Loucy (cell line): ENCODE data around the gene FCRLB.

Experiments
- H2AFZ ChIP-seq: fragments of 200-600 bp; sonication (generic); 2 replicates; pipeline ENCODE4 v1.6.0; 2016; ENCODE audit warnings: antibody characterized with exemption, mild to moderate bottlenecking, low read length, moderate library complexity
- H3F3A ChIP-seq: fragments of 200-600 bp; 2 replicates; pipeline ENCODE4 v1.6.0; 2016; ENCODE audit warnings: antibody characterized with exemption, low read depth, mild to moderate bottlenecking
- H3K27me3 ChIP-seq: fragments of 200-600 bp; sonication (generic); 2 replicates; pipeline ENCODE4 v1.6.1; 2014; ENCODE audit warnings: low read length, mild to moderate bottlenecking; ENCODE audit not compliant: insufficient read depth, poor library complexity, severe bottlenecking
- H3K36me3 ChIP-seq: fragments of 200-600 bp; sonication (generic); 2 replicates; pipeline ENCODE4 v1.6.1; 2016; ENCODE audit warnings: low read length; ENCODE audit not compliant: insufficient read depth
- H3K4me1 ChIP-seq: fragments of 200-600 bp; sonication (generic); 2 replicates; pipeline ENCODE4 v1.5.1; 2014; ENCODE audit warnings: low read length, mild to moderate bottlenecking; ENCODE audit not compliant: insufficient read depth, poor library complexity, severe bottlenecking
- H3K4me2 ChIP-seq: fragments of 200-600 bp; sonication (generic); 2 replicates; pipeline ENCODE4 v1.6.0; 2014; ENCODE audit warnings: antibody characterized with exemption, low read length, low read depth, mild to moderate bottlenecking; ENCODE audit not compliant: poor library complexity, severe bottlenecking
- H3K4me3 ChIP-seq: fragments of 200-600 bp; sonication (generic); 2 replicates; pipeline ENCODE4 v1.5.1; 2014; ENCODE audit warnings: low read length, mild to moderate bottlenecking, mixed read lengths; ENCODE audit not compliant: poor library complexity, severe bottlenecking
- H3K79me2 ChIP-seq: fragments of 200-600 bp; sonication (generic); 2 replicates; pipeline ENCODE4 v1.6.1; 2014; ENCODE audit warnings: low read length; ENCODE audit not compliant: insufficient read depth
- H3K9ac ChIP-seq: fragments of 200-600 bp; sonication (generic); 2 replicates; pipeline ENCODE4 v1.6.0; 2014; ENCODE audit warnings: mild to moderate bottlenecking, low read depth, low read length, moderate library complexity; ENCODE audit not compliant: poor library complexity, severe bottlenecking
- H3K9me2 ChIP-seq: fragments of 200-600 bp; sonication (generic); replicated peaks from 2 replicates; pipeline ENCODE4 v1.6.1; 2016; ENCODE audit warnings: low read depth, low read length, mixed read lengths
- H3K9me3 ChIP-seq: fragments of 200-600 bp; sonication (generic); 2 replicates; pipeline ENCODE4 v1.6.1; 2014; ENCODE audit warnings: mild to moderate bottlenecking, antibody characterized with exemption, low read length, low read depth; ENCODE audit not compliant: insufficient read depth
- H4K20me1 ChIP-seq: fragments of 200-600 bp; sonication (generic); 2 replicates; pipeline ENCODE4 v1.6.0; 2014; ENCODE audit warnings: antibody characterized with exemption, low read length, mild to moderate bottlenecking; ENCODE audit not compliant: insufficient read depth, poor library complexity, severe bottlenecking
- CTCF ChIP-seq: fragments of 200-600 bp; sonication (generic); conservative IDR thresholded peaks from 2 replicates; pipeline ENCODE4 v1.5.1; 2014; ENCODE audit warnings: mild to moderate bottlenecking, antibody characterized with exemption, low read length
- EZH2phosphoT487 ChIP-seq: fragments of 200-600 bp; IDR thresholded peaks from 2 replicates; pipeline ENCODE4 v1.6.1; 2018; ENCODE audit warnings: antibody characterized with exemption, mild to moderate bottlenecking, moderate library complexity, borderline replicate concordance

FCRLB gene

GRCh38 chr1:161737625-161738024, 16.3 kb downstream of the FCRLB start:
- Histone ChIP-seq H3K27me3 (no peaks in the 10 kb centered on the region), H4K20me1 (no peaks in the 10 kb centered on the region), H3K4me2 (no peak overlapping the region), H3K9me3 (no peaks in the 10 kb centered on the region), H3K36me3 (no peaks in the 10 kb centered on the region), H3K9me2 (no peaks in the 10 kb centered on the region), H2AFZ (no peak overlapping the region), H3K4me3 (no peak overlapping the region), H3K4me1 (peaks cover 10% of the 10 kb centered on the region), H3F3A (no peaks in the 10 kb centered on the region), H3K9ac (no peak overlapping the region), H3K79me2 (no peaks in the 10 kb centered on the region)
- TF ChIP-seq CTCF, result no peak
- no peak for TF ChIP-seq EZH2phosphoT487

GRCh38 chr1:161738627-161739287, 17.4 kb downstream of the FCRLB start:
- H3K79me2 ChIP-seq, result no peaks in the 10 kb centered on the region
- H3F3A ChIP-seq, result no peaks in the 10 kb centered on the region
- H3K27me3 ChIP-seq, result no peaks in the 10 kb centered on the region
- no peak overlapping the region for H3K4me2 ChIP-seq
- H2AFZ ChIP-seq, result no peak overlapping the region
- no peak overlapping the region for H3K4me3 ChIP-seq
- no peaks in the 10 kb centered on the region for H4K20me1 ChIP-seq
- H3K9ac ChIP-seq, result no peak overlapping the region
- TF ChIP-seq CTCF, result peak; percentile 76
- TF ChIP-seq EZH2phosphoT487, result no peak
- no peaks in the 10 kb centered on the region for H3K9me2 ChIP-seq
- H3K36me3 ChIP-seq, result no peaks in the 10 kb centered on the region
- no peaks in the 10 kb centered on the region for H3K9me3 ChIP-seq
- H3K4me1 ChIP-seq, result peaks cover 3% of the 10 kb centered on the region

DNA sequence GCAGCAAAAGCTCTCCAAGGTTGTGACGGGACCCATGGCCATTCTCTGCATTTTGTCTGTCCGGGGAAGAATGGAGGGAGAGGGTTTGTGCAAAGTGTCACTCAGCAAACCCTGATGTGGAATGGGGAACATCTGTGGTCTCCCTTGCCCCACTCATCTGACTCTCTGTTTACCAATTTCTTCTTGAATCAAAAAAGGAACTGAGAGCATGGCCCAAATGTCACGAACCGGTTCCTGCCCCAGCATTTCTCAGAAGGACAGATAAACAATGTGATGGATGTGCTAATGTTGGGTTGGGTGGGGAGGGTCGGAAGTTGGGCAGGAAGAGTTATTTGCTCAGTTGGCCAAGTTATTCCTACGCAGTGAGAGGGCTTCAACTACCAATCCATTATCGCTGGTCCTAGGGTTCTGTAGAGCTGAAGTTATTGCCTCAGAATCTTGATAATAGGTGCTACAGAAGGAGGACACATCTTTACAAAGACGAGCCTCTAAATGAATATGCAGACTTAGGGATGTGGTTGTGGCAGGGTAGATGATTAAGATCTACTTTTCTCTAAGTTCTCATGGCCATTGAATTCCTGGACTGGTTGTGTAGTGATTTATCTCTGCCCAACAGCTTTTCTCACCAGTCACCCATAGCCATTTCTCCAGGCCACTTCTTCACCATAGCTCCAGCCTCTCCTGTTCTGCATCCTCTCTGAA, 18.7 kb downstream of the FCRLB start:
- TF ChIP-seq EZH2phosphoT487 (no peak), CTCF (no peak)
- no peak overlapping the region for H3K4me2 ChIP-seq
- no peaks in the 10 kb centered on the region for H3K9me3 ChIP-seq
- peaks cover 3% of the 10 kb centered on the region for H3K4me1 ChIP-seq
- no peaks in the 10 kb centered on the region for H3K27me3 ChIP-seq
- no peaks in the 10 kb centered on the region for H3K79me2 ChIP-seq
- H4K20me1 ChIP-seq, result no peaks in the 10 kb centered on the region
- H2AFZ ChIP-seq, result no peak overlapping the region
- no peaks in the 10 kb centered on the region for H3K36me3 ChIP-seq
- H3K9ac ChIP-seq, result no peak overlapping the region
- H3F3A ChIP-seq, result no peaks in the 10 kb centered on the region
- no peaks in the 10 kb centered on the region for H3K9me2 ChIP-seq
- no peak overlapping the region for H3K4me3 ChIP-seq
